Measurements from ENCODE around the gene ROPN1L. TPM values are rescaled to one million over a fixed set of nuclear protein-coding genes. Genes with fewer than 3 reads are reported as not detected.

ROPN1L gene
- total and polyA plus RNA-seq, 8 donors: 0.31 to 0.87 (median 0.73) TPM; not detected in 4

DNA sequence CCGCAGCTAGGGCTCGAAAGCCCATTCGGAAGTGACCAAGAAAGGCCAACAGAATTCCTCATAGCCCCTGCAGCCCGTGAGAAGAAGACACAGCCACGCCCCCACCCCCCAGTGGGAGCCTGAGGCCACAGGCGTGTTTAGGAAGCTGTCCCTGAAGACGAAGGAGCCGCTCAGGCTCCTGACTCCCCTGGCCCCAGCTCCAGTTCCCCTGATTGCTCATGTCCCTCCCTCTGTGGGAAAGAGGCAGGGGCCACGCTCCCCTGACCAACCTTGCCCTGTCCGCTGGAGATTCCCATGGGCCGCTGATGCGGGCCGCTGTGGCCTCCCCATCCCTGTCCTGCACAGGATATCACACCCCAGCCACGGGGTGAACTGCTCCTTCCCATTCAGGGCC lies 13.6 kb downstream of the ROPN1L start:
- intact Hi-C loops (cut with DNase I; ENCODE audit: low total_unique reads): no loop called here
- no peak for TF ChIP-seq POLR2A (IDR thresholded peaks at IDR 0.05)
- TF ChIP-seq, protein P1, sequence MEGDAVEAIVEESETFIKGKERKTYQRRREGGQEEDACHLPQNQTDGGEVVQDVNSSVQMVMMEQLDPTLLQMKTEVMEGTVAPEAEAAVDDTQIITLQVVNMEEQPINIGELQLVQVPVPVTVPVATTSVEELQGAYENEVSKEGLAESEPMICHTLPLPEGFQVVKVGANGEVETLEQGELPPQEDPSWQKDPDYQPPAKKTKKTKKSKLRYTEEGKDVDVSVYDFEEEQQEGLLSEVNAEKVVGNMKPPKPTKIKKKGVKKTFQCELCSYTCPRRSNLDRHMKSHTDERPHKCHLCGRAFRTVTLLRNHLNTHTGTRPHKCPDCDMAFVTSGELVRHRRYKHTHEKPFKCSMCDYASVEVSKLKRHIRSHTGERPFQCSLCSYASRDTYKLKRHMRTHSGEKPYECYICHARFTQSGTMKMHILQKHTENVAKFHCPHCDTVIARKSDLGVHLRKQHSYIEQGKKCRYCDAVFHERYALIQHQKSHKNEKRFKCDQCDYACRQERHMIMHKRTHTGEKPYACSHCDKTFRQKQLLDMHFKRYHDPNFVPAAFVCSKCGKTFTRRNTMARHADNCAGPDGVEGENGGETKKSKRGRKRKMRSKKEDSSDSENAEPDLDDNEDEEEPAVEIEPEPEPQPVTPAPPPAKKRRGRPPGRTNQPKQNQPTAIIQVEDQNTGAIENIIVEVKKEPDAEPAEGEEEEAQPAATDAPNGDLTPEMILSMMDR (IDR thresholded peaks at IDR 0.05): no peak
- TF ChIP-seq EP300 (IDR thresholded peaks at IDR 0.05): no peak
- TF ChIP-seq POLR2AphosphoS5 (IDR thresholded peaks at IDR 0.05): no peak
- Histone ChIP-seq H3K36me3 (no peaks in the 10 kb centered on the region), H3K27ac (no peak overlapping the region), H3K9me3 (no peaks in the 10 kb centered on the region), H3K27me3 (no peaks in the 10 kb centered on the region), H3K4me1 (peaks cover 0 to 31% (median 19%) of the 10 kb centered on the region in 4 donors), H3K4me3 (no peak overlapping the region)
- DNase-seq: no peak
- WGBS, 5 donors: 80 to 90% (median 86%) methylated on average over 11 to 14 of the region's 14 CpGs

DNA sequence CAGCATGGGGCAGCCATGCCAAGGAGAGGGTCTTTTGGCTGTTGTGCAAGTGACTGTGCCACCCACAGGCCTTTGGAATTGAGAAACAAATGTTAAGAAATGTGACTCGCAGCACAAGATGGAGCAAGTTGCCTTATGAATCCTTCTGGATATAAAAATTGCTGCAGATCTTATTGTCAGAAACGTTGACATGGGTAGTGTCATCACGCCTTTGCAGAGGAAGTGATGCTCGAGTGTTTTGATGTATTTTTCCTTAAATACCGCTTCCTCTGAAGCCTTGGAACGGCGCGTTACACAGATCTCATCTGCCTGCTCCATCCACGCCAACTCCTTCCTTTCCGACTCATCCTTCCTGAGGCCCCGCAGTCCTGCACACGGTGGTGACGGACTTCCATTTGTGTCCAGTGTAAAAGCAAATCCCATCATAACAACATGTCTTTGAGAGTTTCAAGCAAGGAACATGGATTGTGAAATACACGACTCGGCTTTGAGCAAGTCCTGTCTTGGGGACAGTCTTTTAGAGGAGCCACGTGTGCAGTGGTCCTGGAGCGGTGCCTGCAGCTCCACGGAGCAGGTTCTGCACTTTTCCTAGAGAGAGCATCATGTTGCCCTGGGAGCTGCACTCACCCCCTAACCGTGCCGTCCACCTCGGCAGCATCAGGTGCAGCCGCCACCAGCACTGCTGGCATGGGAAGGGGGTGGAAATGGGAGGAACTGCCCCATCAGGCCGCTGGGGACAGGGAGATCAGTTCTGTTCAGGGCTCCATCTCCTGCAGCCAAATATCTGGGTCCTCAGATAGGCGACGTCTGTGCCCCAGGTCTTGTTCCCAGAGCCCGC lies 15.1 kb downstream of the ROPN1L start:
- intact Hi-C loops (cut with DNase I; ENCODE audit: low total_unique reads): no loop called here
- no peaks in the 10 kb centered on the region for H3K27me3 ChIP-seq
- no peaks in the 10 kb centered on the region for H3K9me3 ChIP-seq
- no peaks in the 10 kb centered on the region for H3K36me3 ChIP-seq
- DNase-seq: no peak
- H3K4me1 ChIP-seq: peaks cover 0 to 36% (median 22%) of the 10 kb centered on the region in 4 donors
- H3K27ac ChIP-seq: no peak overlapping the region
- WGBS, 5 donors: 72 to 82% (median 80%) methylated on average over 23 to 26 of the region's 26 CpGs
- no peak overlapping the region for H3K4me3 ChIP-seq
- TF ChIP-seq POLR2AphosphoS5 (IDR thresholded peaks at IDR 0.05) (no peak), POLR2A (IDR thresholded peaks at IDR 0.05) (no peak), EP300 (IDR thresholded peaks at IDR 0.05) (no peak)
- TF ChIP-seq, protein P1 (IDR thresholded peaks at IDR 0.05): no peak

DNA sequence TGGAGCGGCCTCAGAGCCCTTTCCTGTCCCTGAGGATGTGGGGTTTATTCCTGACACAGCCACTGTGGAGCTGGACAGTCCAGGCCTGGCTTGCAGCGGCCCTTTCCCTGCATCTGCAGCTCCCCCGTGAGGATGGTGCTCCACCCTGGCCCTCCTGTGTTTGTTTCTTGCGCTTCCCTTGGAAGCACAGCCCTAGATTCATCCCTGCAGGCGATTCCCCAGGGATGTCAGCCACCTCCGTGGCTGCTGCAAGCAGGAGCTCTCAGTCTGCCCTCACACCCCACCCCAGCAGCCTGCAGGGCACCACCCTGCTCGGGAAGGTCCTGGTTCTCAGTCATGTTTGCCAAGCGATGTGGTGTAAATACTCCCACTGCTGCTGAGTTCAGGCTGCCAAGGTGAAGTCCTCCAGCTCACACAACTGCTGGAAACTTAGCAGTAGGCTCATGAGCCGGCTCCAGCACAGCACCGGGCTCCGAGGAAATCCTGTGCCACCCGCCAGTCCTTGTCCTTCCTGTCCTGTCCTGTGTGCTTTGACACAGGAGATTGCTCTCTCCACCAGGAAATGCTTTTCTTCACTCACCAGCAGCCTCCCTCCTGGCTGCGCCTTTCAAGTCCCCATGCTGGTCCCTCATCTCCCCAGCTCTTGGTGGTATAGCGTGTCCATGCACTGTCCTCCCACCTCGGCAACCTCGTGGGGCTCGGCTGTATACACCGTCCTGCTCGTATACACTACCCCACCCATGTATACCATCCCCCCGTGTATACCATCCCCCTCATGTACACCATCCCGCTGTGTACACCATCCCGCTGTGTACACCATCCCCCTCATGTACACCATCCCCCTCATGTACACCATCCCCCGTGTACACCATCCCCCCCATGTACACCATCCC lies 16.2 kb downstream of the ROPN1L start:
- intact Hi-C loops (cut with DNase I; ENCODE audit: low total_unique reads): no loop called here
- WGBS, 5 donors: 58 to 66% (median 63%) methylated on average over 20 to 23 of the region's 23 CpGs
- Histone ChIP-seq H3K4me1 (peaks cover 0 to 34% (median 21%) of the 10 kb centered on the region in 4 donors), H3K27me3 (no peaks in the 10 kb centered on the region), H3K36me3 (no peaks in the 10 kb centered on the region), H3K27ac (no peak overlapping the region), H3K9me3 (no peaks in the 10 kb centered on the region), H3K4me3 (no peak overlapping the region)
- peak; percentile 56 to 70 for DNase-seq
- TF ChIP-seq POLR2A (IDR thresholded peaks at IDR 0.05): no peak
- no peak for TF ChIP-seq EP300 (IDR thresholded peaks at IDR 0.05)
- TF ChIP-seq POLR2AphosphoS5 (IDR thresholded peaks at IDR 0.05): no peak
- TF ChIP-seq, protein P1 (IDR thresholded peaks at IDR 0.05): no peak
